ENCODE measurements around the gene GRIN3A. TPM values are rescaled to one million over a fixed set of nuclear protein-coding genes. Genes with fewer than 3 reads are reported as not detected.

Gene GRIN3A
- total RNA-seq, 2 donors from 2014 or later, result 0.12 to 0.45 TPM

- Histone ChIP-seq H3K36me3 (no peaks in the 10 kb centered on the region), H3K27ac (peak overlapping the region; percentile 62), H3K4me1 (no peaks in the 10 kb centered on the region), H3K9me3 (no peaks in the 10 kb centered on the region), H3K4me3 (peak overlapping the region; percentile 2), H3K9ac (ENCODE audit: low read depth in 2 of 2, low read length in 2 of 2) (peak overlapping the region in 1 of 2 donors; percentile 67), H3K27me3 (no peaks in the 10 kb centered on the region)
- intact Hi-C loops (cut with DNase I), result loop anchor here (5.0 kb wide), 1 partner anchor 33 kb away; no protein-coding TSS in a partner anchor
- DNase-seq, result peak; percentile 87
- TF ChIP-seq, protein P1, sequence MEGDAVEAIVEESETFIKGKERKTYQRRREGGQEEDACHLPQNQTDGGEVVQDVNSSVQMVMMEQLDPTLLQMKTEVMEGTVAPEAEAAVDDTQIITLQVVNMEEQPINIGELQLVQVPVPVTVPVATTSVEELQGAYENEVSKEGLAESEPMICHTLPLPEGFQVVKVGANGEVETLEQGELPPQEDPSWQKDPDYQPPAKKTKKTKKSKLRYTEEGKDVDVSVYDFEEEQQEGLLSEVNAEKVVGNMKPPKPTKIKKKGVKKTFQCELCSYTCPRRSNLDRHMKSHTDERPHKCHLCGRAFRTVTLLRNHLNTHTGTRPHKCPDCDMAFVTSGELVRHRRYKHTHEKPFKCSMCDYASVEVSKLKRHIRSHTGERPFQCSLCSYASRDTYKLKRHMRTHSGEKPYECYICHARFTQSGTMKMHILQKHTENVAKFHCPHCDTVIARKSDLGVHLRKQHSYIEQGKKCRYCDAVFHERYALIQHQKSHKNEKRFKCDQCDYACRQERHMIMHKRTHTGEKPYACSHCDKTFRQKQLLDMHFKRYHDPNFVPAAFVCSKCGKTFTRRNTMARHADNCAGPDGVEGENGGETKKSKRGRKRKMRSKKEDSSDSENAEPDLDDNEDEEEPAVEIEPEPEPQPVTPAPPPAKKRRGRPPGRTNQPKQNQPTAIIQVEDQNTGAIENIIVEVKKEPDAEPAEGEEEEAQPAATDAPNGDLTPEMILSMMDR (IDR thresholded peaks at IDR 0.05), result no peak
Observed at GRCh38 chr9:101705135-101705661, 33.2 kb downstream of the GRIN3A start.

DNA sequence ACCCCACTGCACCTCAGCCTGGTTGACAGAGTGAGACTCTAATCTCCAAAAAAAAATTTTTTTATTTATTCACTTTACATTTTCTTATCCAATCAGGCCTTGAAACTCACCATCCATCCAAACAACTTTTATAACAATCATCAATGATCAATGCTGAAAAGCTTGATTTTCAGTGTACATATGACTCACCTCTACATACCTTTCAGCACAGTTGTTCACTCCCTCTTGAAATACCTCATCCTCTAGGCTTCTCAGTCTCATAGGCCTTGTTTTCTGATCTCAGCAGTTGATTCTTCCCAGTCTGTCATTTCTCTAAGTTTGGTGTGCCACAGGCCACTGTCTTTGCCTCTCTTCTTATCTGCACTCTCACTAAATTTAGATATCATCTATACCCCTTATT is 36.2 kb downstream of the GRIN3A start:
- Histone ChIP-seq H3K4me1 (no peaks in the 10 kb centered on the region), H3K27me3 (no peaks in the 10 kb centered on the region), H3K9me3 (no peaks in the 10 kb centered on the region), H3K4me3 (no peak overlapping the region), H3K27ac (no peak overlapping the region), H3K9ac (ENCODE audit: low read depth in 2 of 2, low read length in 2 of 2) (no peak overlapping the region), H3K36me3 (no peaks in the 10 kb centered on the region)
- TF ChIP-seq, protein P1 (IDR thresholded peaks at IDR 0.05), result no peak
- no peak for DNase-seq
- intact Hi-C loops (cut with DNase I), result no loop called here

- H3K9ac ChIP-seq (ENCODE audit: low read depth in 2 of 2, low read length in 2 of 2), result no peak overlapping the region
Observed at GRCh38 chr9:101693546-101694336, 44.7 kb downstream of the GRIN3A start.

DNA sequence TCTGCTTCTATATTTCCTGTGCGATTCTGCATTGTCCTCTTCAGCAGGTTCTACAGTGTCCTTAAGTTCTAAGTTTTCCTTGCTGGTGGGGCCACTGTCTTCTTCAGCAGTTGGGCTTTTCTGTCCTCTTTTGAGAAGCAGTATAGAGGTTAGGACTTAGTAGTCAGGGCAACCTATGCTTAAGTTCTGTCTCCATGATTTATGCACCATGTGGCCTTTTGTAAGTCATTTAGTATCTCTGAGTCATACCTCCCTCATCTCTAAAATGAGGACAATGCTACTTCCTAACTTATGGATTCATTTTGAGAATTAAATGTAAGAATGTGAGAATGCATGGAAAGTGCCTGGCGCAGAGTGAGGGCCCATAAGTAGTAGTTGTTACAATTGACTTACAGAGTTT is 46.8 kb downstream of the GRIN3A start:
- no peaks in the 10 kb centered on the region for H3K4me1 ChIP-seq
- H3K27ac ChIP-seq, result no peak overlapping the region
- TF ChIP-seq, protein P1 (IDR thresholded peaks at IDR 0.05), result no peak
- no peak for DNase-seq
- H3K27me3 ChIP-seq, result no peaks in the 10 kb centered on the region
- intact Hi-C loops (cut with DNase I), result no loop called here
- H3K9ac ChIP-seq (ENCODE audit: low read depth in 2 of 2, low read length in 2 of 2), result no peak overlapping the region
- H3K36me3 ChIP-seq, result no peaks in the 10 kb centered on the region
- H3K9me3 ChIP-seq, result no peaks in the 10 kb centered on the region
- no peak overlapping the region for H3K4me3 ChIP-seq

More at GRCh38 chr9:101693546-101694336, 44.7 kb downstream of the GRIN3A start:
- H3K36me3 ChIP-seq, result no peaks in the 10 kb centered on the region
- no peak overlapping the region for H3K27ac ChIP-seq
- TF ChIP-seq, protein P1 (IDR thresholded peaks at IDR 0.05), result no peak
- H3K4me1 ChIP-seq, result no peaks in the 10 kb centered on the region
- DNase-seq, result no peak
- no peaks in the 10 kb centered on the region for H3K27me3 ChIP-seq
- no peak overlapping the region for H3K4me3 ChIP-seq
- H3K9me3 ChIP-seq, result no peaks in the 10 kb centered on the region
- intact Hi-C loops (cut with DNase I), result no loop called here

GRCh38 chr9:101689039-101689438 is 49.4 kb downstream of the GRIN3A start:
- H3K27ac ChIP-seq, result no peak overlapping the region
- no peak overlapping the region for H3K9ac ChIP-seq (ENCODE audit: low read depth in 2 of 2, low read length in 2 of 2)
- H3K4me3 ChIP-seq, result no peak overlapping the region
- no peaks in the 10 kb centered on the region for H3K36me3 ChIP-seq
- TF ChIP-seq, protein P1 (IDR thresholded peaks at IDR 0.05), result no peak
- no peak for DNase-seq
- no peaks in the 10 kb centered on the region for H3K4me1 ChIP-seq
- no peaks in the 10 kb centered on the region for H3K27me3 ChIP-seq
- H3K9me3 ChIP-seq, result no peaks in the 10 kb centered on the region
- intact Hi-C loops (cut with DNase I), result no loop called here

Data from colonic mucosa (tissue), 4 donors.